Left ventricle myocardium inferior (tissue), 1 donor: ENCODE results near the gene ZNF486. TPM values are rescaled to one million over a fixed set of nuclear protein-coding genes. Genes with fewer than 3 reads are reported as not detected.

Source experiments
- DNase-seq: peaks from one replicate; pipeline ENCODE4 v3.0.0-alpha.2; 2020
- H3K27ac ChIP-seq: fragments of 200-600 bp; replicated peaks from 2 replicates; pipeline ENCODE4 v1.8.0; 2021
- H3K27me3 ChIP-seq: fragments of 200-600 bp; 2 replicates; pipeline ENCODE4 v1.8.0; 2021; ENCODE audit warnings: low read depth
- H3K36me3 ChIP-seq: fragments of 200-600 bp; 2 replicates; pipeline ENCODE4 v1.8.0; 2021
- H3K4me1 ChIP-seq: fragments of 200-600 bp; 2 replicates; pipeline ENCODE4 v1.8.0; 2021
- H3K4me3 ChIP-seq: fragments of 200-600 bp; 2 replicates; pipeline ENCODE4 v1.8.0; 2021; ENCODE audit warnings: mild to moderate bottlenecking, moderate library complexity
- H3K9me3 ChIP-seq: fragments of 200-600 bp; replicated peaks from 2 replicates; pipeline ENCODE4 v1.8.0; 2021
- CTCF ChIP-seq: fragments of 200-600 bp; IDR thresholded peaks from 2 replicates; pipeline ENCODE4 v1.8.0; 2021; ENCODE audit warnings: antibody characterized with exemption, mild to moderate bottlenecking, borderline replicate concordance
- intact Hi-C: fragments of 100-400 bp; cut with micrococcal nuclease; formaldehyde crosslinking; loops from one replicate; pipeline ENCODE4 v1.11.0; 2022
- total RNA-seq: library from RNA; stranded (reverse); fragmentation: NEBNext Ultra II Directional; extraction: Animal tissue kit (Norgen Biotek cat#: 25700); gene quantifications from one replicate; pipeline ENCODE4 v1.2.1, GENCODE V29; 2021
- donor health status: DM: no; HTN: yes; CAD: no; lungs with severe emphysema.

Gene ZNF486
- total RNA-seq, 1 donor from 2014 or later = 1.3 TPM

- no peak for TF ChIP-seq CTCF
- intact Hi-C loops = no loop called here
- Histone ChIP-seq H3K27me3 (no peaks in the 10 kb centered on the region), H3K27ac (no peak overlapping the region), H3K9me3 (no peaks in the 10 kb centered on the region), H3K36me3 (no peaks in the 10 kb centered on the region), H3K4me3 (no peak overlapping the region), H3K4me1 (no peaks in the 10 kb centered on the region)
- no peak for DNase-seq
These were observed 13.7 kb upstream of the ZNF486 start for GRCh38 chr19:20153281-20153680.

GRCh38 chr19:20154636-20155035 lies 12.4 kb upstream of the ZNF486 start:
- intact Hi-C loops = no loop called here
- no peak overlapping the region for H3K27ac ChIP-seq
- no peak overlapping the region for H3K4me3 ChIP-seq
- TF ChIP-seq CTCF = no peak
- H3K27me3 ChIP-seq = no peaks in the 10 kb centered on the region
- no peaks in the 10 kb centered on the region for H3K9me3 ChIP-seq
- DNase-seq = no peak
- H3K4me1 ChIP-seq = no peaks in the 10 kb centered on the region
- no peaks in the 10 kb centered on the region for H3K36me3 ChIP-seq

DNA sequence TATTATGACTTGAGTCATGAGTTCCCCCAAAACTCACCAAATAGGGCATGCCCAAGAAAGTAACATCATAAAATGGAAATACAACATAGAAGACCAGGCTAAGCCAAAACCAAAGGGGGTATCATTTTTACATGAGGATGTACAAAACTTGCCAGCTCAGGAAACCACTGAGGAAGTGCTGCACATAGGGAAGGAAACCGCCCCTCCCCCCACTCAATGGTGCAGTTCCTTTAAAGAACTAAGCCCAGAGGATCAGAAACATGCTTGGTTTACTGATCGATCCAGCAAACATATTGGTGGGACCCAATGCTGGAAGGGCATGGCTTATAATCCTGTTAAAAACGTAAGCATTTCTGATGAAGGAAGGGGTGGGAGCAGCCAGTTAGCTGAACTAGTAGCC lies 4.2 kb upstream of the ZNF486 start:
- DNase-seq = no peak
- Histone ChIP-seq H3K4me3 (no peak overlapping the region), H3K4me1 (peaks cover 7% of the 10 kb centered on the region), H3K36me3 (no peaks in the 10 kb centered on the region), H3K27me3 (no peaks in the 10 kb centered on the region), H3K9me3 (no peaks in the 10 kb centered on the region), H3K27ac (no peak overlapping the region)
- intact Hi-C loops = no loop called here
- TF ChIP-seq CTCF = no peak

DNA sequence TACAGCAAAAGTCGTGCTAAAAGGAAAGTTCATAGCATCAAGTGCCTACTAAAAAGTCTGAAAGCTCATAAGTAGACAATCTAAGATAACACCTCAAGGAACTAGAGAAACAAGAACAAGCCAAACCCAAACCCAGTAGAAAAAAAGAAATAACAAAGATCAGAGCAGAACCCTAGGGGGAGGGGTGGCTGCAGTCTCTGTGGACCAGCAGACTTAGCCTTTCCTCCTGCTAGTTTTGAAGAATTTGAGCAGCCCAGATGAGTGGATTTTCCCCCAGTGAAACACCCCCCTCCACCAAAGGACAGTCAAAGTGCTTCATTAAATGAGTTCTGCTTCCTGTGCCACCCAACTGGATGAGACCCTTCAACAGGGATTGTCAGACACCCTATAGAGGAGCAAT lies 2.6 kb upstream of the ZNF486 start:
- no peak for DNase-seq
- no peak overlapping the region for H3K27ac ChIP-seq
- H3K27me3 ChIP-seq = no peaks in the 10 kb centered on the region
- H3K36me3 ChIP-seq = peaks cover 4% of the 10 kb centered on the region
- intact Hi-C loops = no loop called here
- TF ChIP-seq CTCF = no peak
- H3K9me3 ChIP-seq = no peaks in the 10 kb centered on the region
- H3K4me3 ChIP-seq = no peak overlapping the region
- H3K4me1 ChIP-seq = peaks cover 13% of the 10 kb centered on the region

GRCh38 chr19:20165971-20166592 lies 932 bp upstream of the ZNF486 start:
- no peak overlapping the region for H3K27ac ChIP-seq
- H3K27me3 ChIP-seq = no peaks in the 10 kb centered on the region
- H3K9me3 ChIP-seq = no peaks in the 10 kb centered on the region
- DNase-seq = no peak
- peaks cover 13% of the 10 kb centered on the region for H3K4me1 ChIP-seq
- no peak overlapping the region for H3K4me3 ChIP-seq
- no peak for TF ChIP-seq CTCF
- intact Hi-C loops = no loop called here
- H3K36me3 ChIP-seq = peaks cover 10% of the 10 kb centered on the region
